GM12878 (cell line): ENCODE data around the gene LMTK3.

ENCODE experiments used
- ESRRA ChIP-seq: IDR thresholded peaks from 2 replicates; pipeline ENCODE4 v1.6.1; 2012; ENCODE audit warnings: mild to moderate bottlenecking, low read length, improper control_type of control experiment
- RAD21 ChIP-seq: IDR thresholded peaks from 2 replicates; pipeline ENCODE4 v1.6.1; 2011; ENCODE audit warnings: mild to moderate bottlenecking, low read depth, low read length, moderate library complexity; ENCODE audit not compliant: insufficient read depth
- STAT1 ChIP-seq: fragments of 450-650 bp; conservative IDR thresholded peaks from 2 replicates; pipeline ENCODE4 v1.6.1; 2014; ENCODE audit warnings: antibody characterized with exemption, mild to moderate bottlenecking
- TF ChIP-seq, protein P1 (sequence below), 3 experiments: IDR thresholded peaks in 2 of 3; conservative IDR thresholded peaks in 1 of 3; 2 replicates each; pipeline ENCODE4 v1.5.1; 2011; ENCODE audit warnings: low read depth in 3 of 3, low read length in 3 of 3, mild to moderate bottlenecking in 3 of 3, control low read depth in 2 of 3, moderate library complexity in 2 of 3, inconsistent platforms in 1 of 3, mixed read lengths in 1 of 3; ENCODE audit not compliant: control insufficient read depth in 2 of 3, insufficient read depth in 1 of 3; ENCODE audit errors: extremely low read depth in 1 of 3

DNA sequence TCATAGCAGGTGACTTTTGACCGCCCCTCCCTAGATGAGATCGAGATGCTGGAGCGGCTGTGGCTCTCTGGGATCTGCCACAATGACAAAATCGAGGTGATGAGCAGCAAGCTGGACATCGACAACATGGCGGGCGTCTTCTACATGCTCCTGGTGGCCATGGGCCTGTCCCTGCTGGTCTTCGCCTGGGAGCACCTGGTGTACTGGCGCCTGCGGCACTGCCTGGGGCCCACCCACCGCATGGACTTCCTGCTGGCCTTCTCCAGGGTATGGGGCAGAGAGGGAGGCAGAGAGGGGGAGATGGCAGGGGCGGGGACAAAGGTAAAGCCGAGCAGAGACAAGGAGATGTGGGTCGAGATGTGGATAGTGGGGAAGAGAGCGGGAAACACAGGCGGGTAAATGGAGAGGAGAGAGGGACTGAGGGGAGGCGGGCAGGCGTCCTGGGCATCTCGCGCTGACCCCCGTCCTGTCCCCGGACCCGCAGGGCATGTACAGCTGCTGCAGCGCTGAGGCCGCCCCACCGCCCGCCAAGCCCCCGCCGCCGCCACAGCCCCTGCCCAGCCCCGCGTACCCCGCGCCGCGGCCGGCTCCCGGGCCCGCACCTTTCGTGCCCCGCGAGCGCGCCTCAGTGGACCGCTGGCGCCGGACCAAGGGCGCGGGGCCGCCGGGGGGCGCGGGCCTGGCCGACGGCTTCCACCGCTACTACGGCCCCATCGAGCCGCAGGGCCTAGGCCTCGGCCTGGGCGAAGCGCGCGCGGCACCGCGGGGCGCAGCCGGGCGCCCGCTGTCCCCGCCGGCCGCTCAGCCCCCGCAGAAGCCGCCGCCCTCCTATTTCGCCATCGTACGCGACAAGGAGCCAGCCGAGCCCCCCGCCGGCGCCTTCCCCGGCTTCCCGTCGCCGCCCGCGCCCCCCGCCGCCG is 69.3 kb downstream of the LMTK3 start:
- TF ChIP-seq ESRRA (no peak), STAT1 (no peak), RAD21 (no peak)
- TF ChIP-seq, protein P1, sequence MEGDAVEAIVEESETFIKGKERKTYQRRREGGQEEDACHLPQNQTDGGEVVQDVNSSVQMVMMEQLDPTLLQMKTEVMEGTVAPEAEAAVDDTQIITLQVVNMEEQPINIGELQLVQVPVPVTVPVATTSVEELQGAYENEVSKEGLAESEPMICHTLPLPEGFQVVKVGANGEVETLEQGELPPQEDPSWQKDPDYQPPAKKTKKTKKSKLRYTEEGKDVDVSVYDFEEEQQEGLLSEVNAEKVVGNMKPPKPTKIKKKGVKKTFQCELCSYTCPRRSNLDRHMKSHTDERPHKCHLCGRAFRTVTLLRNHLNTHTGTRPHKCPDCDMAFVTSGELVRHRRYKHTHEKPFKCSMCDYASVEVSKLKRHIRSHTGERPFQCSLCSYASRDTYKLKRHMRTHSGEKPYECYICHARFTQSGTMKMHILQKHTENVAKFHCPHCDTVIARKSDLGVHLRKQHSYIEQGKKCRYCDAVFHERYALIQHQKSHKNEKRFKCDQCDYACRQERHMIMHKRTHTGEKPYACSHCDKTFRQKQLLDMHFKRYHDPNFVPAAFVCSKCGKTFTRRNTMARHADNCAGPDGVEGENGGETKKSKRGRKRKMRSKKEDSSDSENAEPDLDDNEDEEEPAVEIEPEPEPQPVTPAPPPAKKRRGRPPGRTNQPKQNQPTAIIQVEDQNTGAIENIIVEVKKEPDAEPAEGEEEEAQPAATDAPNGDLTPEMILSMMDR (IDR thresholded peaks at IDR 0.05 in 2 of 3, conservative IDR thresholded peaks at IDR 0.05 in 1 of 3; ENCODE audit: control insufficient read depth in 2 of 3, extremely low read depth in 1 of 3, insufficient read depth in 1 of 3, low read depth in 3 of 3, low read length in 3 of 3) = no peak
